Activated CD8-positive, alpha-beta memory T cell treated with anti-CD3 and anti-CD28 coated beads, Interleukin-2, amount 10 ng/mL, durations not matched to agents 7 days and 5 days (primary cell): ENCODE measurements around the gene LHX2. TPM values are rescaled to one million over a fixed set of nuclear protein-coding genes. Genes with fewer than 3 reads are reported as not detected.

Source experiments
- ATAC-seq: fragments of 150-1000 bp; cut with Tn5 transposase; one replicate; pipeline ENCODE4 v1.10.0; 2021; ENCODE audit warnings: moderate library complexity
- CTCF ChIA-PET: fragments of 350-600 bp; sonication (Branson Sonifier 250); formaldehyde crosslinking; loops from one replicate; lab custom pipeline; 2021; ENCODE audit warnings: antibody characterized with exemption; lab: Charles Lee
- DNase-seq: peaks from one replicate; pipeline ENCODE4 v3.0.0-alpha.2; 2020
- H3K27ac Mint-ChIP-seq: one replicate; pipeline ENCODE4 v1.8.0; 2021; ENCODE audit warnings: mild to moderate bottlenecking, mixed read lengths
- H3K27me3 Mint-ChIP-seq: one replicate; pipeline ENCODE4 v1.8.0; 2021; ENCODE audit warnings: mixed read lengths
- H3K36me3 Mint-ChIP-seq: one replicate; pipeline ENCODE4 v1.8.0; 2021; ENCODE audit warnings: mild to moderate bottlenecking, mixed read lengths
- H3K4me1 Mint-ChIP-seq: one replicate; pipeline ENCODE4 v1.8.0; 2021; ENCODE audit warnings: mixed read lengths
- H3K4me3 Mint-ChIP-seq: one replicate; pipeline ENCODE4 v1.8.0; 2021; ENCODE audit warnings: mild to moderate bottlenecking, moderate library complexity, mixed read lengths
- H3K9me3 Mint-ChIP-seq: one replicate; pipeline ENCODE4 v1.8.0; 2022; ENCODE audit warnings: low read depth, mixed read lengths
- total RNA-seq, 2 experiments: library from RNA; stranded (reverse); gene quantifications; one replicate each; pipeline ENCODE4 v1.2.3, GENCODE V29; 2021

Gene LHX2
- total RNA-seq, 2 experiments from 2014 or later: not detected

- H3K27me3 Mint-ChIP-seq: peaks cover 82% of the 10 kb centered on the region
- peaks cover 9% of the 10 kb centered on the region for H3K36me3 Mint-ChIP-seq
- ATAC-seq (no peak), DNase-seq (no peak)
- peak overlapping the region; percentile 54 for H3K27ac Mint-ChIP-seq
- no peak overlapping the region for H3K4me3 Mint-ChIP-seq
- H3K4me1 Mint-ChIP-seq: peaks cover 18% of the 10 kb centered on the region
- CTCF ChIA-PET: interaction anchor here (1.0 kb wide), 1 partner anchor 28 kb away, joined by 3 read pairs; no protein-coding TSS in a partner anchor
- H3K9me3 Mint-ChIP-seq: no peaks in the 10 kb centered on the region
Measured at GRCh38 chr9:124012368-124013301, 1.1 kb downstream of the LHX2 start.

- ATAC-seq: no peak
- peaks cover 79% of the 10 kb centered on the region for H3K27me3 Mint-ChIP-seq
- peaks cover 16% of the 10 kb centered on the region for H3K4me1 Mint-ChIP-seq
- DNase-seq: no peak
- no peak overlapping the region for H3K4me3 Mint-ChIP-seq
- peaks cover 7% of the 10 kb centered on the region for H3K36me3 Mint-ChIP-seq
- CTCF ChIA-PET: no interaction called here
- no peaks in the 10 kb centered on the region for H3K9me3 Mint-ChIP-seq
- peak overlapping the region; percentile 54 for H3K27ac Mint-ChIP-seq
Measured at GRCh38 chr9:124013309-124014210, 2.0 kb downstream of the LHX2 start.

- H3K4me3 Mint-ChIP-seq: no peak overlapping the region
- H3K27me3 Mint-ChIP-seq: peaks cover 78% of the 10 kb centered on the region
- no peak overlapping the region for H3K27ac Mint-ChIP-seq
- DNase-seq (no peak), ATAC-seq (no peak)
- H3K36me3 Mint-ChIP-seq: peaks cover 7% of the 10 kb centered on the region
- CTCF ChIA-PET: no interaction called here
- H3K4me1 Mint-ChIP-seq: peaks cover 15% of the 10 kb centered on the region
- H3K9me3 Mint-ChIP-seq: no peaks in the 10 kb centered on the region
Measured at GRCh38 chr9:124014211-124014955, 2.8 kb downstream of the LHX2 start.

GRCh38 chr9:124014956-124015660 is 3.5 kb downstream of the LHX2 start:
- peaks cover 3% of the 10 kb centered on the region for H3K36me3 Mint-ChIP-seq
- ATAC-seq (no peak), DNase-seq (no peak)
- H3K27me3 Mint-ChIP-seq: peaks cover 78% of the 10 kb centered on the region
- no peak overlapping the region for H3K27ac Mint-ChIP-seq
- no peaks in the 10 kb centered on the region for H3K9me3 Mint-ChIP-seq
- CTCF ChIA-PET: no interaction called here
- no peak overlapping the region for H3K4me3 Mint-ChIP-seq
- H3K4me1 Mint-ChIP-seq: peaks cover 16% of the 10 kb centered on the region

GRCh38 chr9:124015661-124016131 is 4.1 kb downstream of the LHX2 start:
- ATAC-seq (no peak), DNase-seq (no peak)
- Mint-ChIP-seq H3K27ac (peak overlapping the region; percentile 7), H3K36me3 (peaks cover 3% of the 10 kb centered on the region), H3K4me1 (peaks cover 15% of the 10 kb centered on the region), H3K9me3 (no peaks in the 10 kb centered on the region), H3K4me3 (peak overlapping the region; percentile 26), H3K27me3 (peaks cover 78% of the 10 kb centered on the region)
- CTCF ChIA-PET: no interaction called here

GRCh38 chr9:124016175-124017050 is 4.8 kb downstream of the LHX2 start:
- peak overlapping the region; percentile 9 for H3K4me3 Mint-ChIP-seq
- peaks cover 3% of the 10 kb centered on the region for H3K36me3 Mint-ChIP-seq
- ATAC-seq: no peak
- peaks cover 15% of the 10 kb centered on the region for H3K4me1 Mint-ChIP-seq
- peak overlapping the region; percentile 70 for H3K27ac Mint-ChIP-seq
- H3K27me3 Mint-ChIP-seq: peaks cover 83% of the 10 kb centered on the region
- DNase-seq: no peak
- CTCF ChIA-PET: no interaction called here
- H3K9me3 Mint-ChIP-seq: no peaks in the 10 kb centered on the region

- CTCF ChIA-PET: interaction anchor here (2.4 kb wide), 1 partner anchor 24 kb away, joined by 10 read pairs; no protein-coding TSS in a partner anchor
- H3K4me3 Mint-ChIP-seq: no peak overlapping the region
- peak overlapping the region; percentile 59 for H3K27ac Mint-ChIP-seq
Measured at GRCh38 chr9:124017051-124017928, 5.7 kb downstream of the LHX2 start.

GRCh38 chr9:124017929-124018729 is 6.6 kb downstream of the LHX2 start:
- DNase-seq: no peak
- no peak overlapping the region for H3K4me3 Mint-ChIP-seq
- no peak for ATAC-seq
- no peaks in the 10 kb centered on the region for H3K9me3 Mint-ChIP-seq
- H3K4me1 Mint-ChIP-seq: peaks cover 14% of the 10 kb centered on the region
- H3K36me3 Mint-ChIP-seq: peaks cover 3% of the 10 kb centered on the region
- H3K27me3 Mint-ChIP-seq: peaks cover 88% of the 10 kb centered on the region
- CTCF ChIA-PET: interaction anchor here (2.4 kb wide), 1 partner anchor 23 kb away, joined by 10 read pairs; no protein-coding TSS in a partner anchor
- no peak overlapping the region for H3K27ac Mint-ChIP-seq

More at GRCh38 chr9:124017051-124017928, 5.7 kb downstream of the LHX2 start:
- Mint-ChIP-seq H3K27me3 (peaks cover 89% of the 10 kb centered on the region), H3K9me3 (no peaks in the 10 kb centered on the region), H3K36me3 (peaks cover 3% of the 10 kb centered on the region), H3K4me1 (peaks cover 15% of the 10 kb centered on the region)
- no peak for DNase-seq
- ATAC-seq: no peak

GRCh38 chr9:124018730-124019697 is 7.4 kb downstream of the LHX2 start:
- no peak overlapping the region for H3K27ac Mint-ChIP-seq
- ATAC-seq: no peak
- CTCF ChIA-PET: interaction anchor here (2.4 kb wide), 1 partner anchor 22 kb away, joined by 10 read pairs; no protein-coding TSS in a partner anchor
- H3K36me3 Mint-ChIP-seq: peaks cover 2% of the 10 kb centered on the region
- H3K4me1 Mint-ChIP-seq: peaks cover 13% of the 10 kb centered on the region
- peaks cover 88% of the 10 kb centered on the region for H3K27me3 Mint-ChIP-seq
- H3K9me3 Mint-ChIP-seq: no peaks in the 10 kb centered on the region
- H3K4me3 Mint-ChIP-seq: no peak overlapping the region
- no peak for DNase-seq
